GM12891 (cell line): ENCODE results near the gene TPD52L2.

ENCODE experiments used
- POLR2A ChIP-seq: IDR thresholded peaks from 2 replicates; pipeline ENCODE4 v1.6.1; 2011; ENCODE audit warnings: low read depth, low read length, control low read depth
- TAF1 ChIP-seq: IDR thresholded peaks from 2 replicates; pipeline ENCODE4 v1.6.1; 2011; ENCODE audit warnings: low read depth, low read length, control low read depth

- TF ChIP-seq POLR2A (no peak), TAF1 (no peak)
These were observed 33.5 kb upstream of the TPD52L2 start for GRCh38 chr20:63831646-63831992.
